ENCODE measurements around the gene CDK16.

The CDK16 gene

DNA sequence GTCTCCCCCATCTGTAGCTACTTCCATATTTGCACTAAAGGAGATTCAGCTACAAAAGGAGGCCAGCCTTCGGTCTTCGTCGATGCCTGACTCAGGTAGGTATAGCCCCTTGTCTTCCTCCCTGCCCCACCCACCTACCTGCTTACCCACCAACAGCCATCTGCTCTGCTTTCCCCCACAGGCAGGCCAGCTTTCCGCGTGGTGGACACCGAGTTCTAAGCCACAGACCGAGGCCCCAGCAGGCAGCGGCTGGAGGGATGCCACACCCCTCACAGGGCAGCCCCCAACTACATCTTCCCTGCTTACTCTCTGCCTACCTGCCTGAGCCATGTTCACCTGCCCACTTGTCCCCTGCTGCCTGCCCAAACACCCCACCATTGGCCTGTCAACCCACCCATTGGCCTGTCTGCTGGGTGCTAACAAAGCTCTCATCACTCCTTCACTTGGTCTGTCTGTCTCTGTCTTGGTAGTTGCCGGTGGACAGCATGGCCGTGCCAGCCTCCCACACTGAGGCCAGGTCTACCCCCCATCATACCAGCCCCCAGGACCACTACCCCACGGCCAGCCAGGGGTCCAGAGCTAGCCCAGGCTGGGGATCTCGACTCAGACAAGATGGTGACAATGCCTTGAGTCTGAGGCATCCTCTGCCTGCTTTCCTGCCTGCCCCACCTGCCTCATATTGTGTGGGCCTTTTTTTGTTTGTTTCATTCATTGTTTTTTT, 10.2 kb downstream of the CDK16 start:
- DNase-seq = no peak

GRCh38 chrX:47229427-47229826, 10.9 kb downstream of the CDK16 start:
- no peak for DNase-seq

- DNase-seq = no peak
Observed at GRCh38 chrX:47230136-47230868, 11.8 kb downstream of the CDK16 start.

- DNase-seq = no peak
Observed at GRCh38 chrX:47231167-47231566, 12.7 kb downstream of the CDK16 start.

- DNase-seq = no peak
Observed at GRCh38 chrX:47232197-47232802, 13.8 kb downstream of the CDK16 start.

DNA sequence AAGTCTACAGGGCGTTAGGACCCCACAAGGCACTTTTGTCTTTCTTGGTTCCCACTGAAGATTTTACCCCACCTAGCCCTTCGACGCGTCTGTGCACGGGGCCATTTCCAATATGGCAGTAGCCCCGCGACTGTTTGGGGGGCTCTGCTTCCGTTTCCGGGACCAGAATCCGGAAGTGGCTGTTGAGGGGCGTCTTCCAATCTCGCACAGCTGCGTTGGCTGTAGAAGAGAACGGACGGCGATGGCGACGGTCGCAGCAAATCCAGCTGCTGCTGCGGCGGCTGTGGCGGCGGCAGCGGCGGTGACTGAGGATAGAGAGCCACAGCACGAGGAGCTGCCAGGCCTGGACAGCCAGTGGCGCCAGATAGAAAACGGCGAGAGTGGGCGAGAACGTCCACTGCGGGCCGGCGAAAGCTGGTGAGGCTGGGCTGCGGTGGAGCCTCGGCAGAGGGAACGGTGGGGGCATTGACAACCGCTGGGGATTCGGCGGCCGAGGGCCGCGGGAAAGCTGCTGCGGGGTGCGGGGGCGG, 14.4 kb downstream of the CDK16 start, which contains the start of gene USP11:
TSS of gene USP11 (plus strand) at position 207 of the 530 bp plus-strand sequence. CDS start at position 242, 35 bp downstream.
- DNase-seq = peak; percentile 72 to 73

DNA sequence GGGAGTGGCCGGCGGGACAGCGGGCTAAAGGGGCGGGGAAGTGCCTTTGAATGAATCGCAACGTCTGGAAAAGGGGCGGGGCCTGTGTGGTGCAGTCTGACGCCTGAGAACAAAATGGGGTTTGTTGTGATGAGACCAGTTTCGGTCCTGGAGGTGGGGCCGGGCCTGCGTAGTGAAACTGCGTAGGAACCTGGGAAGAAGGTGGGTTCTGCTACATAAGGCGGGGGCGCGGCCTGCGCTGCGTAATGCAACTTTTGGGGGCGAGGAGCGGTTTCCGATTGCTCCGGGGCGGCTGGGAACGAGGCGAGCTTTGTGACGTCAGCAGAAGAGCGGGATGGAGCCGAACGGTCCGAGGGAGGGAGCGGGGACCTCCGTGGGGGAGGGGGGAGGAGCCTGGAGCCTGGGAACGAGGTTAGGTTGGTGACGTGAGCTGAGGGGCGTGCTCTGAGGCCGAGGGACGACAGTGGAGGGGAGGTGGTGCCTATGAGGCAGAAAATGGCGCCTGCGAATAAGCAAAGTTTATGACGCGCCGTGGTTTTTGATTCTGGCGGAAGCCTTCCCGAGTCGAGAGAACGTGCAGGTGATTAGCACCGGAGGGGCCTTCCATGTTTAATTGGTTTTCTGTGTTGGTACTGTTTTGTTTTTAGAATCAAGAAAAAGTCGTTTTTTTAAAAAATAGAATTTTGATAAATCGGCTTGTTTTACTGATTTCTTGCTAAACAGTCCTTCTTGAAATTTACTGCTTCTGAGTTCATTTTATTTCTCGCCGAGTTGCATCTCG, 15.0 kb downstream of the CDK16 start:
- DNase-seq = peak; percentile 97

- DNase-seq = no peak
Observed at GRCh38 chrX:47234583-47234982, 16.1 kb downstream of the CDK16 start.

DNA sequence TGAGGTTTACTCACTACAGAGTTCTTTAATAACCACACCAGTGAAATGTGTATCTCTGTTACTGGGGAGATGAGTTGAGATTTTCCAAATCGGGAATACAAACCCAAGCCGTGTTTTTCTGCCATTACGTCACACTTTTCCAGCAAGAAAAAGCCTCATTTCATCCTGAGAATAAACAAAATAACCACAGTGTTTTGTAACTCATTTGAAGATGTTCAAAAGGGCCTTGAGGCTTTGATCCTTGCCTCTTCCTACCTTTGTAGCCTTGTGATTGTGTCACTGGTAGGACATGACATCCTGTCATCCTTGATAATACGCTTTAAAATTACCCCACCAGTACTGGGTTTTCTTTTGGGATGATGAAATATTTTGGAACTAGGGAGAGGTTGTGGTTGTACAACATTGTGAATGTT, 17.2 kb downstream of the CDK16 start:
- DNase-seq = no peak

GRCh38 chrX:47239199-47239598, 20.7 kb downstream of the CDK16 start:
- no peak for DNase-seq

DNA sequence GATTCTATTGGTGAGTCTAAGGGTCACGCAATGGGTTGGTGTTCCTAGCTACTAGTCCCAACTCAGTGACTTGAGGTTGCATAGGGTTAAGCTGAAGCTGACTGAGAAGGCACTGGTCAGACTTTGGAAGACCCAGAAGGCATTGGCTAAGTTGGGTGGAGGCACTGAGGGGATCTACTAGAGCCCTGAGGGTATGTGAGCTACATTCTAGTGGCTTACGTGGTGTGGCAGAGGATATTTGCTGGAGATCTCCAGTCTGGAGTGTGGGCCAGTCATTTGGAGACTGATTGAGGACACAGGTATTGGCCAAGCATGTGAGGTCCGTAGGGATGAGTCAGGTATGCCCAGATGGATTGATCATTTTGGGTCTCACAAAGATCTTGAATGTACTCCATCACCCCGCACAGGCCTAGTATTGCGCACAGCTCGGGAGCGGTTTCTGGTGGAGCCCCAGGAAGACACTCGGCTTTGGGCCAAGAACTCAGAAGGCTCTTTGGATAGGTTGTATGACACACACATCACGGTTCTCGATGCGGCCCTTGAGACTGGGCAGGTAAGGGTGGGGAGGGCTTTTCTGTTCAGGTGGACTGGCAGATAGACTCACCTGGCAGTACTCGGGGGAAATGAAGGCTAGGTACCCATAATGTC, 21.5 kb downstream of the CDK16 start:
- no peak for DNase-seq

GRCh38 chrX:47240619-47241018, 22.1 kb downstream of the CDK16 start:
- no peak for DNase-seq

- no peak for DNase-seq
Observed at GRCh38 chrX:47241201-47242011, 22.9 kb downstream of the CDK16 start.

GRCh38 chrX:47242321-47242720, 23.8 kb downstream of the CDK16 start:
- no peak for DNase-seq

DNA sequence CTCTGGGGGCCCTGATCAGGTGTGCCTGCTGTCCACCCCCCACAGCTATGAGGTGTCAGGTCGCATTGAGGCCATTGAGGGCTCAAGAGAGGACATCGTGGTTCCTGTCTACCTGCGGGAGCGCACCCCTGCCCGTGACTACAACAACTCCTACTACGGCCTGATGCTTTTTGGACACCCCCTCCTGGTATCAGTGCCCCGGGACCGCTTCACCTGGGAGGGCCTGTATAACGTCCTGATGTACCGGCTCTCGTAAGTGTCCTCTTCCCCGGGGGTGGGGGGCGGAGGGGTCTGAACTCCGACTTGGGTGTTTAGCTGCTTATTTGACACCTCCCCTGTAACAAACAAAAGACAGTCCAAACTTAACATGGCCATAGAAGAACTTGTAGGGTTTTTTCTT, 24.9 kb downstream of the CDK16 start:
- no peak for DNase-seq

DNA sequence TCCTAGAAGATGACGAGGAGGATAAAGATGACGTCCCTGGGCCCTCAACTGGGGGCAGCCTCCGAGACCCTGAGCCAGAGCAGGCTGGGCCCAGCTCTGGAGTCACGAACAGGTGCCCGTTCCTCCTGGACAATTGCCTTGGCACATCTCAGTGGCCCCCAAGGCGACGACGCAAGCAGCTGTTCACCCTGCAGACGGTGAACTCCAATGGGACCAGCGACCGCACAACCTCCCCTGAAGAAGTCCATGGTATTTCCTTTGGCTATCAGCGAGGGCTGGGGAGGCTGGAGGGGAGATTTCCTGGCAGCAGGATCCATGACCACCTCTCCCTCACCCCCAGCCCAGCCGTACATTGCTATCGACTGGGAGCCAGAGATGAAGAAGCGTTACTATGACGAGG, 26.2 kb downstream of the CDK16 start:
- no peak for DNase-seq

GRCh38 chrX:47245156-47245555, 26.7 kb downstream of the CDK16 start:
- no peak for DNase-seq

- no peak for DNase-seq
Observed at GRCh38 chrX:47247206-47247998, 28.9 kb downstream of the CDK16 start.

DNA sequence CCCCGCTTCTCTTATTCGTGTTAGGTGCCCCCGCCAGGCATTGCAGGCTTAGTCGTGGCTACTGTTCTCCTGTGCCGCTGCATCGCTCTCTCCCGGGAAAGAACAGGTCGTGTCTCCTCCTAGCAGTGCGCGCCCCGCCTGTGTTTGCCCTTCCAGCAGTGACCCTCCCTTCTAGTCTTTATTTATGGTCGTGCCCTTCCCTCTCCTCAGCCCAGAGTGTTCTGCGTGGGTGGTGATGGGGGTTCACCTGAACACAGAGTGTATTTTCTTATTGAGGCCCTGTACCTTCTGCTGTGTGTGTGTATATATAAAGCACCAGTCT, 29.5 kb downstream of the CDK16 start:
- DNase-seq = no peak

DNA sequence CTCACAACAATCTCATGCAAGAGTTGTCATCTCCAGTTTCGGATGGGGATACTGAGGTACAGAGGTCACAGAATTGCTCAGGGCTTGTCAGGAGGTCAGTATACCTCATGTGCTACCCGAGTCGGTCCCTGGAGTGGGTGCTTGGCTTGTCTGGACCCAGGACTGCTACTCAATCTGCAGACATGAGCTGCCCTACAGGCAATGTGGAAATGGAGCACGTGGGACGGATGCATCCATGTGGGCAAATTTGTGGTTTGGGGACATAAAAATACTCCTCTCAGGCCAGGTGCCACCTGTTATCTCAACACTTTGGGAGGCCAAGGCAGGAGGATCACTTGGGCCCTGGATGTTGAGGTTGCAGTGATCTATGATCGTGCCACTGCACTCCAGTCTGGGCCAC, 30.1 kb downstream of the CDK16 start:
- DNase-seq = no peak

GRCh38 chrX:47250017-47250347, 31.5 kb downstream of the CDK16 start:
- no peak for DNase-seq

Measured in CD4-positive, alpha-beta T cell treated with Interferon alpha-2 for 1 hour (primary cell).